ENCODE results near the gene SCARB1.

Gene SCARB1

DNA sequence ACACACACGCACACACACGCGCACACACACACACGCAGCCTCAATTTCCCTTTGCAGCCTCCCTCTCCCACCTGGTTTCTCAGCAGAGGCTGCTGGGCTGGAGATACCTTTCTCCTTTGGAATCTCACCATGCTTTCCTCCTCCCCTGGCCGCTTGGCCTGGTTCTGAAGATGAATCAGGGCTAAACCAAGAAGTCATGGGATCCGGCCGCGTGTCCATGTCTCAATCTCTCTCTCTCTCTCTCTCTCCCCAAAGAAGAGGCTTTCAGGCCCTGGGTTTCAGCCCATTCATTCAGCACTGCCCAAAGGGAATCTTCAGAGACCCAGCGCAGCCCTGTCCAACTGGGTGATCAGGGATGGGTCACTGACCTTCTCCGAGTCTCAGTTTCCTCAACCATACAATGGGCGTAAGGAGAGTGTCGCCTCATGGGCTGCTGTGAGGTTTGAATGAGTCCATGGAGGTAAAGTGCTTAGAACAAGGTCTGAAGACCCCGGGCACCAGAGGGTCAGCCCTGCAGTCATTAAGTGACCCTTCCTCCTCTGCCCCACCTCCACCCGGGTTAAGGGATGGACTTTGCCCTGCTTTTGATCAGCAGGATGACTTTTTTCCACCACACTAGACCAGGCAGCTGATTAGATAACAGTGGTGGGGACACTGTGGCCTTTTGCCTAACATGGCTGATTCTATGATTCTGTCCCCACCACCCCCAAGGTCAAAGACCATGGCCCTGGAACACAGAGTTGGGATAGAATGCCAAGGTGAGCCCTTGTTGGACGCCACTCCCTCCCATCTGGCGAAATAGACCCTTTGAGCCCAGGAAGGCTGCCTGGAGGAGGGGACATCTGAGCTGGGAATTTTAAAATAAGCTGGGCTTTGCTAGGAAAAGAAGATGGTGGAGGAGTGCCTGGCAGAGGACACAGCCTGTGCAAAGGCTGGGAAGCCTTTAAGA, 42.1 kb downstream of the SCARB1 start:
- no peak for DNase-seq (ENCODE audit: low spot score)

DNA sequence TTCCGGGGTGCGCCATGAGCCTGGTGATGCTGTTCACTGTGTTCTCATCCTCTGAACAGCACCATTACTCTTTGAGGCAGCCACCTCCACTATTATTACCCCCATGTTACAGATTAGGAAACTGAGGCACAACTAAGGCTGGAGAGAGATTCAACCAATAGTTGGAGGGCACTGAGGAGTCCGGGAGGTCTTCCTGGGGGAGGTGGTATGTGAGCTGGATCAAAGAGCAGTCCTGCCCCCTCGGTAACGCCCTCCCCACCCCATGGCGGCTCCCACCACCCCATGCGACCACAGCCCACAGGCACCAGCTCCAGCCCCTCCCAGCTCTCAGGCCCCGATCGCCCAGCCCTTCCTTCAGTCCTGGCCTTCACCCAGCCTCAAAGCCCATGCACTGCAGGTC, 43.5 kb downstream of the SCARB1 start:
- DNase-seq (ENCODE audit: low spot score): no peak

DNA sequence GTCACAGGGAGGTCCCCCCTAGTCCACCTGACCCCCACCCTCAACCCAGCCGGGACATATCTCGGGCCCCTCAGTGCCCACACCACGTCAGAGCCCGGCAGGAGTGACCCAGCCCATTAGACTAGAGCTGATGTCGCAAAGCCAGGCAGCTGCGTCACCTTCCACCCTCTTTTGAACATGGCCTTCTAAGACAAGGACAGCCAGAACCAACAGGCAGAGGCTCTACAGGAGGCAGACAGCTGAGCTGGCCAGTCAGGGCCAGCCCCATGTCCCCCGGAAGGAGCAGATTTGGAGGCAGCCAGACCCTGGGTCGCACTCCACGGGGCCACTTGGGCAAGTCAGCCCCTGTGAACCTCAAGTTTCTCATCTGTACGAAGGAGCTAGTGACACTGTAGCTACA, 44.1 kb downstream of the SCARB1 start:
- no peak for DNase-seq (ENCODE audit: low spot score)

DNA sequence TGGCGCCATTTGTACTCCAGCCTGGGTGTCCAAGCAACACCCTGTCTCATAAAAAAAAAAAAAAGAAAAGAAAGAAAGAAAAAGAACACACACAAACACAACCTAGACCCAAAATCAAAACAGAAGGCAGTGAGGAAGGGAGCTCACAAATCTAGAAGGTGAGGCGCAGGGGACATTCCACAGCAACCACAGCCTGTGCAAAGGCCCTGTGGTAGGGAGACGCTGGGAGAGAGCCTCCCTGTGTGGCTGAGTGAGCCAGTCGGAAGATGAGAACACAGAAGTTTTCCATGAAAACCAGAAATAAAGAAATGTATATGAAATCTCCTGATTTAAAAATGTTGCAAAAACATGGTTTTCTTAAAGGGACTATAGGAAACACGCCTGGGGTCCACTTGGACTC, 44.6 kb downstream of the SCARB1 start:
- DNase-seq (ENCODE audit: low spot score): no peak

DNA sequence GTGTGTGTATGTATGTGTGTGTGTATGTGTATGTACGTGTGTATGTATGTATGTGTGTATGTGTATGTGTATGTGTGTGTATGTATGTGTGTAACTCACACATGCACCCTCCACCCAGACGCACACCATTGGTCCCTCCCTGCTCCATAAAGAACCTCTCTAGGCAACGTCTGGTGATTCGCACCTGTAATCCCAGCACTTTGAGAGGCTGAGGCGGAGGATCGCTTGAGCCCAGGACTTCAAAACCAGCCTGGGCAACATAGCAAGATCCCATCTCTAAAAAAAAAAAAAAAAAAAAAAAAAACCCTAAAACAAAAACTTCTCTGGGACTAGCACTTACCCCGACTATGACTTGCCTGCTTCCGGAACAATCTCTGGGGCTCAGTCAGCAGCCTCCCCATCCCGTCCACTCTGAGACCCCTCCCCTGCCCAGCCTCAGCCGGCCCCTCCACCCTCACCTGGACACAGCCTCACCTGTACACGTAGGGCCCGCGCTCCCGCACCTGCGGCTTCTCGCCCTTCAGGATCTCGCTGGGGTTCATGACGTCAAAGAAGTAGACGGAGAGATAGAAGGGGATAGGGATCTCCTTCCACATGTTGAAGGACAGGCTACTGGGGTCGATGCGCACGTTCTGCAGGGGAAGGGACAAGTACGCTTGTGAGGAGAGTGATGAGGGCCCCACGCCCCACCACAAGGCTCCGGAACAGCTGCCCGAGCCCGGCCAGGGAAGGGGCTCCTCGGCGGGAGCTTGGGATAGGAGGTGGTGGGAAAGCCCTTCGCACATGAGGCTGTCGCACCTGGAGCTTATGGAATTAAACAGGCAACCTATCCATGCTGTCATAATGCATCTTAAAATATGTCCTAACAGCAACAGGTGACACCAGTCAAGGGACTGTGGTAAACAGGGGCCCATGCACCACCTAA, 46.3 kb downstream of the SCARB1 start:
- DNase-seq (ENCODE audit: low spot score): no peak

DNA sequence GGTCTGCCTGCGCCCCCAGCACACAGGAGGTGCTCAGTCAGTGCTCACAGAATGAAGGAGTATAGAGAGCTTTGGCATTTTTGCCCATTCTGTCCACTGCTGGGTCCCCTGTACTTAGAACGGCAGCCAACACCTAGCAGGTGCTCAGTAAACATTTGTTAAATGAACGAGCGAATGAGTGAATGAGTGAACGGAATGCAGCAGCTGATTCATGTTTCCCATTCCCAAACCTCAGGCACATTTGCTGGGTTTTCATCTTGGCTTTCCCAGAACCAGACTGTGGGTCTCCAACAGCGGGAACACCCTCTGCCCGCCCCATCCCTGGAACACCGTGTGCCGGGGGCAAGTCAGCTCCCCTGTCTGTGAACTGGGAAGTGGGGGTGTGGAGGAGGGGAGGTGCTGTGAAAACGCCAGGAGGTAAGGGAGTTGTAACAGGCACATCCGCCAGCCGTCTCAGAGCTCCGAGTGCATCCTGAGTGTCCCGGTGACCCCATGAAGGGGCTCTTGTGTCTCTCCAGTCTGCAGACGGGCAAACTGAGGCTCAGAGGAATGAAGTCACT, 47.3 kb downstream of the SCARB1 start:
- no peak for DNase-seq (ENCODE audit: low spot score)

DNA sequence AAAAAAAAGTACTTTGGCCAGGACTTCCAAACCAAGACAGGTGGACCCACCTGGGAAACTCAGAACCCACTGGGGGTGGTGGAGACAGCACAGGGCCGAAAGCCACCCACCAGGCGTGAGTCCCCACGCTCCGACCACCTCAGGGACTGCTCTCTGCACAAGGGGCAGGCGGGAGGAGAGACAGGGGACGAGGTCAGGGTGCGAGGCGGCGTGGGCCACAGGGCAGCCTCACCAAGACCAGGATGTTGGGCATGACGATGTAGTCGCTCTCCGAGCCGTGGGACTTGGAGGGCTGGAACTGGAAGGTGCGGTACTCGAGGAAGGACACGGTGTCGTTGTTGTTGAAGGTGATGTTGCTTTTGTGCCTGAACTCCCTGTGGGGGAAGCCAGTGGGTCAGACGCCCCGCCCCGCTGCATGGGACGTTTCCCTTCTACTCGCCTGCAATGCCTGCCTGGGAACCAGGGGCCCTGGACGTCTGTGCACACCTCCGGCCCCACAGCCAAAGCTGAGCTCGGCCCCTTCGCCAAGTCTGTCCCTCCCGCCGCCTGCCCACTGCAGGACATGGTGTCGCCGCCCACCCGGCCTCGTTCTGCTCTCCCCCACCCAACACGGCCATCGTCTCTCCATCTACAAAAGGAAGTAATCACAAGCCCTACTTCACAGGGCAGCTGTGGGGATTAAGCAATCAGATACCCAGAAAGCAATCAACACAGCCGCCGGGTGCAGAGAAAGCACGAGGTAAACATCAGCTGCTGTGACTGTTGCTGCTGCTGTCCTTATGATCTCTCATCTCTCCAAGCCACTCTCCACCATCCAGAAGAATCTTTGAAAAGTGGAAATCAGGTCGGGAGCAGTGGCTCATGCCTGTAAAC, 48.7 kb downstream of the SCARB1 start:
- DNase-seq (ENCODE audit: low spot score): no peak

DNA sequence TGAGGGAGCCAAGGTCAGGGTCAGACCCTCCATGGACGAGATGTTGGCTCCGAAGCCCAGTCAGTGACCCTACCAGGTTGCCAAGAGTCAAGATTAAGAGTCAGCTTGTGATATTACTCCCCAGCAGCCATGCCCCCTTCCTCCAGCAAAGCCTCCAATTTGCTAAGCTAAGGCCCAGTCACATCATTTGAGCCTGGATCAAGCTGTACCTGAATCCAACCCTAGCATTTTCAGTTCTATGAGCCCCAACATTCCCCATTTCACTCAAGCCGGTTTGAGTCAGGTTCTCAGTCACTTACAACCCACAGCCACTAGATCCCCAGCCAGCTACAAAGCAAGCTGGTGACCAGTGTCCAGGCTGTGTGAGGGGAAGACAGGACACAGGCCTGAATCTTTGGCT, 49.9 kb downstream of the SCARB1 start:
- no peak for DNase-seq (ENCODE audit: low spot score)

DNA sequence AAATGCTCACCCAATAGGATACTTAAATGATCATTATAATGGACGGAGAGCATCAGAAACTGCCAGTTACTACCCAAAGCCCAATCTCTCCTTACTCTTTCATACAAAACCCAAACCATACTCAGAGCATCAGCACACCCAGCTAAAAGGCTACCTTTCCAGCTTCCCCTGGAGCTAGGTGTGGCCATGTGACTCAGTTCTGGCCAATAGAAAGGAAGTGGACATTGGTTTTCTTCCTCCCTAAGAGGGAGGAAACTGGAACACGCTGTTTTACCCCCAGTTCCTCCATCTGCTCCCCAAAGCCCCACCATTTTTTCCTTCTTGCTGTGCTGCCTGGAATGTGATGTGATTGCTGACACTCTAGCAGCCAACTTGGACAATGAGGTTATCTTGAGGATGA, 50.7 kb downstream of the SCARB1 start:
- DNase-seq (ENCODE audit: low spot score): no peak

DNA sequence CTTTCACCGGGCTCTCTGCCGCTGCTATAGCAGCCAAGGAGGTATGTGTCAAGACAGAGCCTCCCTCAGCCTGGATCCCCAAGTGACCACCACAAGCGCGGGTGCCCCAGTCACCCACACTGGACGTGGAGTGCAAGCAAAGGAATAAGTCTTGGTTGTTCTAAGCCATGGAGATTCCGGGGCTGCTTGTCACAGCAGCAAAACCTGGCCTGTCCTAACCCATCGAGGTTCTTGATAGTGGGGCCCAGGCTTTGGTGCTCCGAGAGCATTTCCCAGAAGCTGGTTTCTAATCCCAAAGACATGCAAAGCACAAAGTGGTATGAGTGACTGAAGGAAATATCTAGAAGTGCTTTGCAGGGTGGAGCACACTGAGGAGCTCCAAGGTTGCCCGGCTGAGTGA, 51.3 kb downstream of the SCARB1 start:
- no peak for DNase-seq (ENCODE audit: low spot score)

DNA sequence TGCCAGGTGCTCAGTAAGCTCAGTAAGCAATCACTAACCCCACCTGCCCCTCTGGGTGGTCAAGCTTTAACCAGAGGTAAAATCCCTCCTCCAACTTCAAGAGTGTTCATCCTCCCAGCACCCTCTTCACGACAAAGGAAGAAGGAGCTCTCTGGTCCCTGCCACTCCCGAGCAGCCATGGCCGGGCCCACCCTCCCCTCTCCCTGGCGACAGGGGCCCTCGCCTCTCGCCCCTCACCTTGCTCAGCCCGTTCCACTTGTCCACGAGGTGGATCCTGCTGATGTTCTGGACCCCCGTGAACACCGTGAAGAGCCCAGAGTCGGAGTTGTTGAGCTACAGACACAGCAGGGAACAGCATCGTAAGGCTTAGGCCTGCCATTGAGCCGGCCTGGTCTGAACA, 52.0 kb downstream of the SCARB1 start:
- no peak for DNase-seq (ENCODE audit: low spot score)

DNA sequence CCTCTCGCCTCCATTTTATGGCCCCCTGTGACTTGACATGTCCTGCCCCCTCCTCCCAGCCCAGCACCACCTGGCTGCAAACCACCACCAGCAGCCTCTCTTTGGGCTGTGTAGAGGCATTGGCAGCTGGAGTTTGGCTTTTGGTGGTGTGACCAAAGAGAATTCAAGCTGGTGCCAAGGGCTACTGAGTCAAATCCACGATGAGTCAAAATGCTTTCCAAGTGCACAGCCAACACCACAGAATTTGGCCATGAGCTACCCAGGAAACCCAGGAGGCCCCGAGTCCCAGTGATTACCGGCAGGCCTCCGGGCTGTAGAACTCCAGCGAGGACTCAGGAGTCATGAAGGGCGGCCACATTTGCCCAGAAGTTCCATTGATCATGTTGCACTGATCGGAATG, 53.8 kb downstream of the SCARB1 start:
- no peak for DNase-seq (ENCODE audit: low spot score)

DNA sequence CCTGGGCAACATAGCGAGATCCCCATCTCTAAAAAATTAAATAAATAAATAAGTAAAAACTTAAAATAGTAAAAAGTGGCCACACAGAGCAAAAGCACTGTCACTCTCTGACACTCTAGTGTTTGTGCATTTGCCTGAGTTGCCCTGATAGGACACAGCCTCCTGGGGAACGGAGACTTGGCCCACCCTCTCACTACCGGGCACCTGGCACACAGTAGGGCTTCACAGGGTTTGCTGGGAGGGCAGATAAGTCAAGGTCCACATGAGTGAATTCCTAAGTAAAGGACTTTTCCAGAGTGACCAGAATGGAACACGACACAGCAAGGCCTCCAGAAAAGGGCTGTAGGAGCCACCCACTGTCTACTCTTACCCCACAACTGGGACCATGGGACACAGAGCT, 54.3 kb downstream of the SCARB1 start:
- DNase-seq (ENCODE audit: low spot score): no peak

DNA sequence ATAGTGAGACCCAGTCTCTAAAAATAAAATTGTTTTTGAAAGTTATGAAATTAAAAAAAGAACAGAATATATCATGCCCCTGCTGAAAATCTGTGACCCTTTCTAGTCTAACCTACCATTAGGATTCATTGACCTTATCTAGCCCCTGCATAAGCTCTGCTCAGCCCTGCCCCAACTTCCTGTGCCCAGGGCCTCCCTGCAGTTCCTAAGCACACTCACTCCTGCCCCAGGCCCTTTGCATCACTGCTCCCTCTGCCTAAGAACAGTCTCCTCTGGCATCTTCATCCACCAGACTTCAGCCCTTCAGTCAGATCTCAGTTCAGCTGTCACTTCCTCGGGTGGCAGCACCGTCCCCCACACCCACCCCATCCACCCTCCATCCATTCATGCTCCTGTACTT, 55.4 kb downstream of the SCARB1 start:
- peak; percentile 6 for DNase-seq (ENCODE audit: low spot score)

DNA sequence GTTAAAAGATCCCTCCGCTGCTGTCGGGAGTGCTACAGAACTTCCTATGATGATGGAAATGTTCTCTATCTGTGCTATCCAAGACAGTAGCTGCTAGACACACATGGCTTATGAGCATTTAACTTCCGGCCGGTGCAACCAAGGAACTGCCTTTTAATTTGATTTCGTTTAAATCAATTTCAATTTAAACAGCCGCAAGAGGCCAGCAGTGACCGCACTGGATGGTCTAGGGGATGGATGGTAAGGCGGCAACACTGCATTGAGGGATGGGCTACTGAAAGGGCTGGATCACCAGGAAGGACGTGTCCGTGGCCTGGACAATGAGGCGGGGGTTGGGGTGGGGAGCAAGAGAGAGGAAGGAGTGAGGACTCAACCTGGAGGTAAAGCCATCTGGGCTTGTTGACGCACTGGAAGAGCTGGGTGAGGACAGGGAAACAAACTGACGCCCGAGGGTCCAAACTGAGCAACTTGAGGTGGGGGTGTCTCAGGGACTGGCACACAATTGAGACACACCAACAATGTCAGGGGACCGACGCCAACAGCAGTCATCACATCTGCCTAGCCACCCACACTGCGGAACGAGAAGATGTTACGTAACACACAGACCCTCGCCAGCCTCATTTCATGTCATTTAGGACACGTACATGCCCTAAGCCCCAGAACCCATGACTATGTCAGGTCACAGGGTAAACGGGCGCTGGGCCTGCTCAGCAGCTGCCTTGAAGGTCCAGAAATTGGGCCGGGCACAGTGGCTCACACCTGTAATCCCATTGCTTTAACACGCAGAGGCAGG, 57.6 kb downstream of the SCARB1 start:
- no peak for DNase-seq (ENCODE audit: low spot score)

DNA sequence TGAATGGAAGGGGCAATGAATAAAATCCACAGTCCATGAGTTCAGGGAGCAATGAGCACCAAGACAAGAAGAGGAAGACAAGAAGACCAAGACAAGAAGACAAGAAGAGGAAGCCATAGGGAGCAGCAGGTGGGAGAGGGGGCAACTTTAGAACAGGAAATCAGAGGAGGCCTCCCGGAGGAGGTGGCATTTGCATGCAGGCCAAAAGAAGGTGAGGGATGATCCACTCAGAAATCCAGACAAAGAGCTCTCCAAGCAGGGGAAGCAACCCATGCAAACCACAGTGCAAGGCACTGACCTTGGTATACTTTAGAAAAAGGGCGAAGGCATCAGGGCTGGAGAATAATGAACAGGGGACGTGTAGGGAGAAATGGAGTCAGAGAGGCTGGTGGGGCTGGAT, 58.6 kb downstream of the SCARB1 start:
- DNase-seq (ENCODE audit: low spot score): no peak

DNA sequence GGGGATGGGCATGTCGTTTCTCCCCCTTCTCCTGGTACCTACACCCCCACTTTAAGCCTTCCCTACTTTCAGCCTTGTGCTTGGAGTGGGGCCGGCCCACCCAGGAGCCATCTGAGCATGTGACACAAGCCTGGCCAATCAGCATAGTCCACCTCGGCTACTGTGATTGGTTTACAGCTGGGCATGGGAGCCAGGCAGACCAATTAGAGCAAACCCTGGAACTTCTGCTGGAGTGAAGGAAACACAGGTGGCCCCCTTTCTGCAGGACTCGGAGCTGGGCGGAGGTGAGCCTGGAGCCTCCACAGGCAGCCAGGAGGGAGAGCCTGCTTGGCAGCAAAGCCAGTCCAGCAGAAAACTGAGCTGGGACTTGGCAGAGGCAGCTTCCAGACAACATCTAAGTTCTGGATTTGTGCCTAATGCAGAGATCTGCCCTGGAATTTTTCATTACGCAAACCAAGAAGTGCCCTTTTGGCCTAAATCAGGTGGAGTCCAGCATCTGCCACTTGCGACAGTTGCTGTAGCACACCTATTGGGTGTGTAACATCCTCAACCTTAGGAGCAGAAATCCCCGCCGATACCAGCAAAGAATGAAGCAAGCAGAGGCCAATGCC, 59.5 kb downstream of the SCARB1 start:
- no peak for DNase-seq (ENCODE audit: low spot score)

DNA sequence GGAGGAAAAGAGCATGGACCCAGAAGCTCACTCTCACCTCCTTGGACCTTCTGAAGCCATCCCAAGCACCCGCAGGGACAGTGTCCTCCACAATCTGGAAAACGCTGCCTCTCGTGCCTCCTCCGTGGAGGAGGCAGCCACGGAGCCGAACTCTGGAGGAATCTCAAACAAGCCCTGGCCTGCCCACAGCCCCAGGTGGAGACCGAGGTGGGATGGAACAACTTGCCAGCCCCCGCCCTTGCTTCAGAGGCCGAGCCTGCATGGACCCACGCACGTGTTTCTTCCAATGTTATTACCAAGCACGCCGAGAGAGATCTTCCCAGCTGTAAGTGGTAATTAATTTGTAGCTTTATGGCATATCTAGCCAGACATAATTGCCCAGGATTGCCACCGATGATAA, 61.3 kb downstream of the SCARB1 start:
- no peak for DNase-seq (ENCODE audit: low spot score)

DNA sequence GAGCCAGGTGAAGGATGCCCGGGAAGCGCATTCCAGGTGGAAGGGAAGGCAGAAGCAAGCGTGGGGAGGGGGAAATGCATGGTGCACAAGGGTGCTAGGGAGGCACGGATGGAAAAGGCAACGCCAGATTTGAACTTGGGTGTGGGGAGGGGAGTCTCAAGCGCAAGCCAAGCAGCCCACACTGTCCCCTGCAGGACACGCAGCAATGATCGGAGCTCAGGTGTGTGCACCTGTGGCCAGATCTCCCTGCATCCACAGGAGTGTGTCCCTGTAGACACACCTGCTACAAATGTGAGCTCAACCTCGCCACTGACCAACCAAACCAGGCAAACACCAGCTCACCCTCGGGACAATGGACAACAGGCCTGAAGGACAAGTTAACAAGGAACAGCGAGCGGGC, 63.2 kb downstream of the SCARB1 start:
- DNase-seq (ENCODE audit: low spot score): no peak

DNA sequence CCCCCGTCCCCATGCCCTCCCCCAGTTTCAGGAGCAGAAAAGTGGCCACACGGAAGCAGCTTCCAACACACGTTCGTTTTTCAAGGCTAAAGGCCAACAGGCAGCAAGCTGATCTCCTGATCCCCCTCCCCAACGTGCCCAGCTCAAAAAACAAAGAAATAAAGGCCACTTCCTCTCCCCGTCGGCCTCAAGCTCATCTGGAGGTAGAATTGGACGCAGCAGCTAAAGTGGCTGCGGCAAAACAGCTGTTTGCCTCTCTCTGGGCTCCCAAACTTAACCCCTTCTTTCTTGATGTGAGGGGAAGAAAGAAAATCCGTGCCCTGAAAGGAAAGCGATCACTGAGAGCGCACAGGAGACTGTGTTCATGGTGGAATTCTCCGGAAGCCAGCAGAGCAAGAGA, 66.3 kb downstream of the SCARB1 start:
- no peak for DNase-seq (ENCODE audit: low spot score)

Data from hematopoietic multipotent progenitor cell treated with erythropoietin and hydrocortisone succinate and interleukin-3 and kit ligand, for 15 days (in vitro differentiated cells).